Activated T-helper 1 cell treated with anti-CD3 and anti-CD28 coated beads, Interleukin-12 subunit alpha, Interleukin-12 subunit beta, Interleukin-2, Interleukin-4 antibody, amounts not matched to agents 30 ng/mL and 10 ng/mL and 1 ng/mL, durations not matched to agents 14 hours and 24 hours and 36 hours (primary cell): ENCODE measurements around the gene GPD1. TPM values are rescaled to one million over a fixed set of nuclear protein-coding genes. Genes with fewer than 3 reads are reported as not detected.

Experiments
- DNase-seq: peaks from one replicate; pipeline ENCODE4 v3.0.0; 2021; ENCODE audit warnings: low spot score
- H3K27ac Mint-ChIP-seq: one replicate; pipeline ENCODE4 v1.8.0; 2021; ENCODE audit warnings: mild to moderate bottlenecking, mixed read lengths
- H3K27me3 Mint-ChIP-seq: one replicate; pipeline ENCODE4 v1.8.0; 2022; ENCODE audit warnings: mild to moderate bottlenecking, moderate library complexity, mixed read lengths; ENCODE audit not compliant: insufficient read depth
- H3K36me3 Mint-ChIP-seq: one replicate; pipeline ENCODE4 v1.8.0; 2021; ENCODE audit warnings: low read depth, mixed read lengths
- H3K4me1 Mint-ChIP-seq: one replicate; pipeline ENCODE4 v1.8.0; 2021; ENCODE audit warnings: low read depth, mixed read lengths
- H3K4me3 Mint-ChIP-seq: one replicate; pipeline ENCODE4 v1.8.0; 2021; ENCODE audit warnings: mild to moderate bottlenecking, moderate library complexity, mixed read lengths
- H3K9me3 Mint-ChIP-seq: one replicate; pipeline ENCODE4 v1.8.0; 2021; ENCODE audit warnings: mixed read lengths
- intact Hi-C: fragments of 100-400 bp; cut with micrococcal nuclease; formaldehyde crosslinking; loops from one replicate; pipeline ENCODE4 v1.15.1; 2024
- total RNA-seq: library from RNA; stranded (reverse); gene quantifications from 2 replicates; pipeline ENCODE4 v1.2.3, GENCODE V29; 2022

The GPD1 gene
- total RNA-seq, 1 donor from 2014 or later = 0.29 TPM

GRCh38 chr12:50065726-50066310 lies 38.0 kb upstream of the GPD1 start:
- Mint-ChIP-seq H3K27ac (no peak overlapping the region), H3K27me3 (peaks cover 6% of the 10 kb centered on the region), H3K36me3 (peaks cover 1% of the 10 kb centered on the region), H3K9me3 (no peaks in the 10 kb centered on the region), H3K4me3 (no peak overlapping the region), H3K4me1 (peaks cover 14% of the 10 kb centered on the region)
- intact Hi-C loops = no loop called here
- no peak for DNase-seq

DNA sequence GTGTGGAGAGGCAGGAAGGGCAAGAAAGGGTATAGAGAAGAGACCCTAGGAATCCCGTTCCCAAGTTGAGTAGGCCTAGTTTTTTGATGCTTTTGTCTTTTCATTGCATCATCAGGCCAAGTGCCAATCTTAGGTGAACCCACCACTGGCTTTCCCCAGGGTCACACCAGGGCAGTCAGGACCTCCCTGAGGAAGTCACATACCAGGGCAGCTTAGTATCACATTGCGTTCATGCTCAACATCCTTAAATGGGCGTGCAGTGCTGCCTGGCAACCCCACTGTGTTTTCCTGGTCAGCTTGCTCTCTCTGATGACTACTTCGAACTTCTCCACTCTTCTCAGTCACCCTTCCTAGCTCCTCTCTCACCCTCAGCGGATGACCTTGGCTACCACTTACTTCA lies 37.4 kb upstream of the GPD1 start:
- H3K4me3 Mint-ChIP-seq = no peak overlapping the region
- H3K4me1 Mint-ChIP-seq = peaks cover 11% of the 10 kb centered on the region
- no peak for DNase-seq
- no peak overlapping the region for H3K27ac Mint-ChIP-seq
- no peaks in the 10 kb centered on the region for H3K9me3 Mint-ChIP-seq
- intact Hi-C loops = no loop called here
- peaks cover 6% of the 10 kb centered on the region for H3K27me3 Mint-ChIP-seq
- peaks cover 1% of the 10 kb centered on the region for H3K36me3 Mint-ChIP-seq

- intact Hi-C loops = no loop called here
- H3K36me3 Mint-ChIP-seq = no peaks in the 10 kb centered on the region
- peaks cover 11% of the 10 kb centered on the region for H3K4me1 Mint-ChIP-seq
- no peaks in the 10 kb centered on the region for H3K9me3 Mint-ChIP-seq
- H3K27me3 Mint-ChIP-seq = peaks cover 4% of the 10 kb centered on the region
- no peak overlapping the region for H3K27ac Mint-ChIP-seq
- no peak overlapping the region for H3K4me3 Mint-ChIP-seq
- DNase-seq = no peak
Measured at GRCh38 chr12:50069069-50069468, 34.7 kb upstream of the GPD1 start.

- Mint-ChIP-seq H3K27me3 (peaks cover 4% of the 10 kb centered on the region), H3K4me3 (no peak overlapping the region), H3K4me1 (peaks cover 11% of the 10 kb centered on the region), H3K9me3 (no peaks in the 10 kb centered on the region), H3K27ac (no peak overlapping the region), H3K36me3 (no peaks in the 10 kb centered on the region)
- intact Hi-C loops = no loop called here
- no peak for DNase-seq
Measured at GRCh38 chr12:50069539-50069938, 34.3 kb upstream of the GPD1 start.

DNA sequence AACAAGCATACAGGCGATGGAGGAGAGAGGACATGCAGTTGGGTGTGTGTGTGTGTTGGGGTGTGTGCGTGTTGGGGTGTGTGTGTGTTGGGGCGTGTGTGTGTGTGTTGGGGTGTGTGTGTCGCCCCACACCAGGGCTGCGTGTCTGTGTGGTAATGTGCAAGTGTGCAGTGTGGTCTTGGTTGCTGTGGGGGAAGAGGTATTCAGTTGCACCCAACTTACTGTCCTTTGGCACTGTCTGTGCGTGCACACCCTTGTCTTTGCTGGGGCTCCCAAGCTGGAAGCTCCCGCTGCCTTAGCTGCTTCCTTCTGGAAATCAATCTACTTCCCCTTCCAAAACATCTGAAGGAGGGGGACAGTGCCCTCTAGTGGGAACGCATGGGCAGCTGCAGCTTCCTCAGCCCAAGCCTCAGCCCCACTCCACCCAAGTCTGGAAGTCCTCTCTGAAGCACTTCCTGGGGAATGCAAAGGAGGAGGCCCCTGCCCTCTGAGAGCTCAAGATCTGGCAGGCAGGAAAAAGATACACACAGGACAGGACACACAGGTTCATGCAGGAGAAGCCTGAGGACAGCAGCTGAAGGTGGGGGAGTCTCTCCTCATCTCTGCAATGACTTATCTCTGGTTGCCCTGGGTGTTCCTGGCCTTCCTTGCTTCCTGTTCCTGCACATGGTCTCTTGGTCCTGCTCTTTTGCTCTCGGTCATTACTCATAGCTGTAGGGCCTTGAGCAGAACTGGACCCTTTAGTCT lies 33.3 kb upstream of the GPD1 start:
- H3K4me1 Mint-ChIP-seq = peaks cover 16% of the 10 kb centered on the region
- peak; percentile 60 for DNase-seq
- H3K36me3 Mint-ChIP-seq = no peaks in the 10 kb centered on the region
- peaks cover 4% of the 10 kb centered on the region for H3K27me3 Mint-ChIP-seq
- no peak overlapping the region for H3K27ac Mint-ChIP-seq
- H3K9me3 Mint-ChIP-seq = no peaks in the 10 kb centered on the region
- intact Hi-C loops = loop anchor here (1.0 to 2.0 kb wide), 3 partner anchors 14 to 103 kb away; partner anchors contain the start of gene SMARCD1
- H3K4me3 Mint-ChIP-seq = no peak overlapping the region

GRCh38 chr12:50072198-50072907 lies 31.5 kb upstream of the GPD1 start:
- Mint-ChIP-seq H3K27ac (no peak overlapping the region), H3K36me3 (no peaks in the 10 kb centered on the region), H3K4me3 (no peak overlapping the region), H3K27me3 (peaks cover 8% of the 10 kb centered on the region), H3K9me3 (no peaks in the 10 kb centered on the region), H3K4me1 (peaks cover 16% of the 10 kb centered on the region)
- no peak for DNase-seq
- intact Hi-C loops = no loop called here

DNA sequence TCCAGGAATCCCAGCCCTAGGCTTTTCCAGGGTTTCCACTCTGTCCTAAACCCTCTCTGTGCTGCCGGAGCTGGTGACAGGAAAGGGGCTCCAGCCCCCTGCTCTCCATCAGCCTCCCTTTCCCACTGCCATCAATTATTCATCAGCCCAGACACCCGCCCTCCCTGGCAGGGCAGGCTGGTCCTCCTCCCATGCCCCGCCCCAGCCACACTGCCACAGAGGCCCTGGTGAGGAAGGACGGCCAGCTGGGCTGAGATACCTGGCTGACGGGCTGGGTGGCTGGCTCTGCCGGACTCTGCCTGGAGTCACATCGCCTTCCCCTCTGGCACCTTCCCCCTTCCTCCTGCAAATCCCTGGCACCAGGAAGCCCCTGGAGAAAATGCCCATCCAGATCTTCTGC lies 30.6 kb upstream of the GPD1 start:
- peaks cover 16% of the 10 kb centered on the region for H3K4me1 Mint-ChIP-seq
- intact Hi-C loops = no loop called here
- H3K36me3 Mint-ChIP-seq = no peaks in the 10 kb centered on the region
- no peak overlapping the region for H3K4me3 Mint-ChIP-seq
- peaks cover 8% of the 10 kb centered on the region for H3K27me3 Mint-ChIP-seq
- DNase-seq = no peak
- H3K27ac Mint-ChIP-seq = no peak overlapping the region
- H3K9me3 Mint-ChIP-seq = no peaks in the 10 kb centered on the region

DNA sequence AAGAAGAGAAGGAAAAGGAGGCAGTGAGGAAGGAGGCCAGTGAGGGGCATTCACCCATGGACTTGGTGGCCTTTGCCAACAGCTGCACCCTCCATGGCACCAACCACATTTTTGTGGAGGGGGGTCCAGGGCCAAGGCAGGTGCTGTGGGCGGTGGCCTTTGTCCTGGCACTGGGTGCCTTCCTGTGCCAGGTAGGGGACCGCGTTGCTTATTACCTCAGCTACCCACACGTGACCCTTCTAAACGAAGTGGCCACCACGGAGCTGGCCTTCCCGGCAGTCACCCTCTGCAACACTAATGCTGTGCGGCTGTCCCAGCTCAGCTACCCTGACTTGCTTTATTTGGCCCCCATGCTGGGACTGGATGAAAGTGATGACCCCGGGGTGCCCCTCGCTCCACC lies 30.1 kb upstream of the GPD1 start:
- no peak for DNase-seq
- no peaks in the 10 kb centered on the region for H3K9me3 Mint-ChIP-seq
- H3K27ac Mint-ChIP-seq = no peak overlapping the region
- H3K4me1 Mint-ChIP-seq = peaks cover 16% of the 10 kb centered on the region
- no peaks in the 10 kb centered on the region for H3K36me3 Mint-ChIP-seq
- intact Hi-C loops = no loop called here
- H3K27me3 Mint-ChIP-seq = peaks cover 8% of the 10 kb centered on the region
- H3K4me3 Mint-ChIP-seq = no peak overlapping the region

DNA sequence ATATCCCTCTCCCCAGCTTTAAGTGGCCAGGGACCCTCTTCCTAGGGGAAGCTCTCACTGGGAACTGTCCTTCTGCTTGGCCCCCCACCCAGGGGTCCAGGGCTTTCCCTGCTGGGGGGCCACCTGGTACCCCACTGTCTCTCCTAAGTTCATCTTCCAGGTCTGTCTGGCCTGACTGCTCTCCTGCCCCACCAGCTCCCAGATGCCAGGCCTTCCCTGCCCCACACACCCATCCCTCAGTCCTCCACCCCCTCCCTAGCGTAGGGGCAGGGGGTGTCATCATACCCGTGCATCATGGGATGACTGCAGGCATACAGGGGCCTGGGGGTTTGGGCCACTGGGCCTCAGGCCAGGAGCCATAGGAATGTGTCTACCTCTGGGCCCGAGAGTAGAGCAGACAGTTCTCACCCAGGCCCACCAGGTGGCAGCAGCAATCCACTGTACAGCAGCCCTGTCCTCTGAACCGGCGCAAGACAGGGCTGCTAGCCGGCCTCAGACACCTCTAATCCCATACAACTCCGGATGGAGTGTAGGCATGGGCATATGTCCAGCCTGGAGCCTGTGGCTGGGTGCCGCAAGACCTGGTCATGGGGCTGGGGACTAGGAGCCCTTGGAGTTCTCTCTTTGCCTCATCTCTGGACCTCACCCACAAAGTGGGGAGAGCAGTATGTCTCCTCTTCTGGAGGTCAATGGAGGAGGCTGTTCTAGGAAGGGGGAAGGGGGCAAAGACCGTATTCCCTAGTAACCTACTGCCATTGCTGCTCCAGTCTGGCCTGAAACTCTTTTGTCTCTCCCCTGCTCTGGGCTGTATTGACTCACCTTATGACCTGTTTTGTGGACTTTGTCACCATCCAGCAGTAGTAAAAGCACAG lies 28.6 kb upstream of the GPD1 start:
- intact Hi-C loops = loop anchor here (1.0 kb wide), 1 partner anchor 100 kb away; no protein-coding TSS in a partner anchor
- DNase-seq = peak; percentile 69
- H3K9me3 Mint-ChIP-seq = no peaks in the 10 kb centered on the region
- no peaks in the 10 kb centered on the region for H3K36me3 Mint-ChIP-seq
- H3K27ac Mint-ChIP-seq = no peak overlapping the region
- peaks cover 8% of the 10 kb centered on the region for H3K27me3 Mint-ChIP-seq
- peaks cover 13% of the 10 kb centered on the region for H3K4me1 Mint-ChIP-seq
- no peak overlapping the region for H3K4me3 Mint-ChIP-seq

DNA sequence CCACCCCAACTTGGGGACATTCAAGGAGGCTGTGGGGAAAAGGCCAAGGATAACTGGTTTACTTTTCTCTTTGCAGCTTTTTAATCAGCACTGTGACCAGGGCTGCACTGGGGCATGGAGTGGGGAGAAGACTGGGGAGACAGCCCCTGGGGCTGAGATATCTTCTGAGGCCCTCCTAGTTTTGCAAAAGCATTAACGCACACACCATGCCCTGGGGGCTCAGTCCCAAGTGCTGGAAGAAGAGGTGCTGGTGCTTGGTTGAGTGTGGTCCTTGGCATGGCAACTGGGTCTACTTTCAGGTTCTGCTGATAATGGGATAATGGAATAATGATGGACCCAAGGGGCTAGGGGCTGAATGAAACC lies 28.0 kb upstream of the GPD1 start:
- no peak overlapping the region for H3K4me3 Mint-ChIP-seq

GRCh38 chr12:50077099-50077498 lies 26.7 kb upstream of the GPD1 start:
- no peaks in the 10 kb centered on the region for H3K9me3 Mint-ChIP-seq
- H3K36me3 Mint-ChIP-seq = no peaks in the 10 kb centered on the region
- H3K4me3 Mint-ChIP-seq = no peak overlapping the region
- DNase-seq = no peak
- intact Hi-C loops = no loop called here
- no peak overlapping the region for H3K27ac Mint-ChIP-seq
- peaks cover 5% of the 10 kb centered on the region for H3K4me1 Mint-ChIP-seq
- H3K27me3 Mint-ChIP-seq = peaks cover 3% of the 10 kb centered on the region

More for the DNA sequence above, 28.0 kb upstream of the GPD1 start:
- intact Hi-C loops = loop anchor here (1.0 kb wide), 1 partner anchor 100 kb away; no protein-coding TSS in a partner anchor
- H3K27ac Mint-ChIP-seq = no peak overlapping the region
- no peaks in the 10 kb centered on the region for H3K36me3 Mint-ChIP-seq
- no peak for DNase-seq
- no peaks in the 10 kb centered on the region for H3K9me3 Mint-ChIP-seq
- H3K4me1 Mint-ChIP-seq = peaks cover 7% of the 10 kb centered on the region
- peaks cover 5% of the 10 kb centered on the region for H3K27me3 Mint-ChIP-seq

DNA sequence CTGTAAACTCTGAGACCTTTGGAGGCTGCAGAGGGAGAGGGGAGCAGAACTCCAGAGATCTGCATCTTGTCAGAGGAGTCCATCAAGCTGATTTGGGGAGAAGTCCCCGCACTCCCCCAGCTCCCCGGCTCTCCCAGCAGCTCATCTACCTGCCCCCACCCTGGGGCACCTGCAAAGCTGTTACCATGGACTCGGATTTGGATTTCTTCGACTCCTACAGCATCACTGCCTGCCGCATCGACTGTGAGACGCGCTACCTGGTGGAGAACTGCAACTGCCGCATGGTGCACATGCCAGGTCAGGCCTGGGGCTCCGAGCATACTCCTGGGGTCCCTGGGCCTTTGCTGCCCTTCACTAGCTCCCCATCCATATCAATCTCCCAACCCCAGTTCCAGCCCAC lies 25.5 kb upstream of the GPD1 start:
- Mint-ChIP-seq H3K4me3 (no peak overlapping the region), H3K27me3 (peaks cover 3% of the 10 kb centered on the region), H3K27ac (no peak overlapping the region), H3K9me3 (no peaks in the 10 kb centered on the region), H3K4me1 (peaks cover 5% of the 10 kb centered on the region), H3K36me3 (no peaks in the 10 kb centered on the region)
- DNase-seq = no peak
- intact Hi-C loops = no loop called here
